GM20431 (cell line): Measurements from ENCODE around the gene APOL6.

Source experiments
- in situ Hi-C: fragments of 300-500 bp; cut with MseI, MboI; formaldehyde crosslinking; loops from one replicate; pipeline ENCODE4 v1.15.0; 2020; ENCODE audit warnings: low sequenced_read_pairs; ENCODE audit not compliant: unreplicated experiment

The APOL6 gene, protein sequence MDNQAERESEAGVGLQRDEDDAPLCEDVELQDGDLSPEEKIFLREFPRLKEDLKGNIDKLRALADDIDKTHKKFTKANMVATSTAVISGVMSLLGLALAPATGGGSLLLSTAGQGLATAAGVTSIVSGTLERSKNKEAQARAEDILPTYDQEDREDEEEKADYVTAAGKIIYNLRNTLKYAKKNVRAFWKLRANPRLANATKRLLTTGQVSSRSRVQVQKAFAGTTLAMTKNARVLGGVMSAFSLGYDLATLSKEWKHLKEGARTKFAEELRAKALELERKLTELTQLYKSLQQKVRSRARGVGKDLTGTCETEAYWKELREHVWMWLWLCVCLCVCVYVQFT

GRCh38 chr22:35648066-35649025, at the start of gene APOL6:
APOL6 (plus strand) TSS chr22:35648446; CDS start chr22:35656426, 7,980 bp downstream.
- in situ Hi-C loops = no loop called here

DNA sequence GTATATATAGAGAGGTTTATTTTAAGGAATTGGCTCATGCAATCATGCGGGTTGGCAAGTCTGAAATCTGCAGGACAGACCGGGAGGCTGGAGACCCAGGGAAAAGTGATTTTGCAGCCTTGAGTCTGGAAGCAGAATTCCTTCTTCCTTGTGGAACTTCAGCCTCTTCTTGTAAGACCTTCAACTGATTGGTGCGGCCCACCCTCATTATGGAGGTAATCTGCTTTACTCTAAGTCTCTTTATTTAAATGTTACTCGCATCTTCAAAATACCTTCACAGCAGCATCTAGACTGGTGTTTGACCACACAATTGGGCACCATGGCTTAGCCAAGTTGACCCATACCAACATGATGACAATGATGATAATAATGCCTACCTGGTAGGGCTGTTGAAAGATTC, 48.9 kb upstream of the APOL6 start:
- in situ Hi-C loops = no loop called here

- in situ Hi-C loops = loop anchor here (25.0 kb wide), 1 partner anchor 537 kb away; no protein-coding TSS in a partner anchor
Measured at GRCh38 chr22:35600476-35600875, 47.8 kb upstream of the APOL6 start.

DNA sequence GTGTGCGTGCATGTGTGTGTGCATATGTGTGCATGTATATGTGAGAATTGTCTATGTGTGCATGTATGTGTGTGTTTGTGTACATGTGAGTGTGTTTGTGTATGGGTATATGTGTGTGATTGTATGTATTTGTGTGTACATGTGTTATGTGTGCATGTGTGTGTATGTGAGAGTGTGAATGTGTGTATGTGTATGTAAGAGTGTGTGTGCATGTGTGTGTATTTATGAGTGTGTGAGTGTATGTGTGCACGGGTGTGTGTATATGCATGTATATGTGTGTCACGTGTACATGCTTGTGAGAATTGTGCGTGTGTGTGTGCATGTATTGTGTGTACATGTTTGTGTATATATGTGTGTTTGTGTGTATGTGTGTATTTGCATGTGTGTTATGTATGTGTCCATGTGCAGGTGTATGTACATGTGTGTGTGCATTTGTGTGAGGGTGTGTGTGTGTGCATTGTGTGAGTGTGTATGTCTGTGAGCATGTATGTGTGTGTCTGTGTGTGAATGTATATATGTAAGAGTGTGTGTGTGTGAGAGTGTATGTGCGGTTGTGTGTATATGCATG, 47.1 kb upstream of the APOL6 start:
- in situ Hi-C loops = loop anchor here (25.0 kb wide), 1 partner anchor 536 kb away; no protein-coding TSS in a partner anchor

DNA sequence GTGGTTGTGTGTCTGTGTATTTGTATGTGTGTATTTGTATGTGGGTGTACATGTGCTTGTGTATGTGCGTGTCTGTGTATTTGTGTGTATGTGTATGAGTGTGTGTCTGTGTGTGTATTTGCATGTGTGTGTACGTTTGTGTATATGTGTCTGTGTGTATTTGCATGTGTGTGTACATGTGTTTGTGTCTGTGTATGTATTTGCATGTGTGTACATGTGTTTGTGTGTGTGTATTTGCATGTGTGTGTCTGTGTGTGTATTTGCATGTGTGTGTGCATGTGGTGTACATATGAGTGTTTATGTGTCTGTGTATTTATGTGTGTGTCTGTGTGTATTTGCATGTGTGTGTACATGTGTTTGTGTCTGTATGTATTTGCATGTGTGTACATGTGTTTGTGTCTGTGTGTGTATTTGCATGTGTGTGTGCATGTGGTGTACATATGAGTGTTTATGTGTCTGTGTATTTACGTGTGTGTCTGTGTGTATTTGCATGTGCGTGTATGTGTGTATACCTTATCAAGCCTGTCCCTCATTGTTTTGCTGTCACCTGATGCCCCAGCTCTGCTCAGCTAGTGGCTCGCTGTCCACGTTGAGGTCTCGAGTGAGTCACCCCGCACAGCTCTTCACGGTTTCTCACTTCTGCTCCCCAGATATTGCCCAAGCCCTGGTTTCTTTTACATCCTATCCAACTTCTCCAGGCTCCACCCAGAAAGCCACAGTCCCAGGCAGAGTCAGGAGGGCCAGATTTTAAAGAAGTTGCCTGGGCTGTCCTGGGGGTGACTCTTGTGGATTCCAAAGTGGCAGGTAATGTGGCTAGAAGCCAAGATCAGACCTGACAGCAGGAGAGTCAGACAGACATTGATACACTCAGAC, 46.3 kb upstream of the APOL6 start:
- in situ Hi-C loops = loop anchor here (25.0 kb wide), 1 partner anchor 535 kb away; no protein-coding TSS in a partner anchor

GRCh38 chr22:35604621-35605368, 43.5 kb upstream of the APOL6 start:
- in situ Hi-C loops = loop anchor here (25.0 kb wide), 1 partner anchor 533 kb away; no protein-coding TSS in a partner anchor

- in situ Hi-C loops = loop anchor here (25.0 kb wide), 1 partner anchor 532 kb away; no protein-coding TSS in a partner anchor
Measured at GRCh38 chr22:35605369-35605680, 42.9 kb upstream of the APOL6 start.

GRCh38 chr22:35605851-35606481, 42.3 kb upstream of the APOL6 start:
- in situ Hi-C loops = loop anchor here (25.0 kb wide), 1 partner anchor 531 kb away; no protein-coding TSS in a partner anchor

GRCh38 chr22:35606916-35607315, 41.3 kb upstream of the APOL6 start:
- in situ Hi-C loops = loop anchor here (25.0 kb wide), 1 partner anchor 530 kb away; no protein-coding TSS in a partner anchor

GRCh38 chr22:35608088-35608487, 40.2 kb upstream of the APOL6 start:
- in situ Hi-C loops = loop anchor here (25.0 kb wide), 1 partner anchor 529 kb away; no protein-coding TSS in a partner anchor

DNA sequence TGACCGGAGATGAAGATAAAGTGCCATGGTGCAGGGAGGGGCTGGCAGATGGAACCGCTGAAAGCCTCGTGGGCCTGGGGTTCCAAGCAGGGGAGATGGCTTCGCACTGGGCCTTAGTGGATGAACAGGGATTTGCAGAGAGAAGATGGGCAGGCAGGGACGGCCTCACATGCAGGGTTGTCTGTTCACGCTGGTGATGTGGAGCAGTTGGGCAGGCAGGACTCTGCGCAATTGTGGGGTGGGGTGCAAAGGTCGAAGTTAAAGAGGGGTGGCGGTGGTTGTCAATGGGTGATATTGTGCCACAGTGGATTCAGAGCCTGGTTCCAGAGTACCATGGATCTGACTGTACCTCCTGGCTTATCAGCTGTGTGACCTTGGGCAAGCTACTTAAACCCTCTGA, 39.0 kb upstream of the APOL6 start:
- in situ Hi-C loops = loop anchor here (25.0 kb wide), 1 partner anchor 528 kb away; no protein-coding TSS in a partner anchor

- in situ Hi-C loops = loop anchor here (25.0 kb wide), 1 partner anchor 528 kb away; no protein-coding TSS in a partner anchor
Measured at GRCh38 chr22:35609761-35610160, 38.5 kb upstream of the APOL6 start.

DNA sequence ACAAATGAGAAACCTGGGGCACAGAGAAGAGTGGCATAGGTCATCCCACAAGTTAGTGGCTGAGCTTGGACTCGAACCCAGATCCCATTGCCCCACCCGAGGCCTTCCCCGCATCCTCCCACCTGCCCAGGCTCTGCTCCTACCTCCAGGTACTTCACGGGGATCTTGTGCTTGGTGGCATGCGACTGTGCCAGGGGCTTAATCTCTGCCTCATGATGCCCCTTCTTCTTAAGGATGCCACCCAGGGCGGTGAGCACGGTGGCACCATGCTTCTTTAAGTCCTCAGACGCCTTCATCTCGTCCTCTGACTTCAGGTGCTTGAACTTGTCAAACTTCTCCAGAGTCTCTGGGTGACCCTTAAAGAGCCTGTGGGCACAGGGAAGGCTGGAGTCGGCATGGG, 37.5 kb upstream of the APOL6 start:
- in situ Hi-C loops = loop anchor here (25.0 kb wide), 1 partner anchor 527 kb away; no protein-coding TSS in a partner anchor

DNA sequence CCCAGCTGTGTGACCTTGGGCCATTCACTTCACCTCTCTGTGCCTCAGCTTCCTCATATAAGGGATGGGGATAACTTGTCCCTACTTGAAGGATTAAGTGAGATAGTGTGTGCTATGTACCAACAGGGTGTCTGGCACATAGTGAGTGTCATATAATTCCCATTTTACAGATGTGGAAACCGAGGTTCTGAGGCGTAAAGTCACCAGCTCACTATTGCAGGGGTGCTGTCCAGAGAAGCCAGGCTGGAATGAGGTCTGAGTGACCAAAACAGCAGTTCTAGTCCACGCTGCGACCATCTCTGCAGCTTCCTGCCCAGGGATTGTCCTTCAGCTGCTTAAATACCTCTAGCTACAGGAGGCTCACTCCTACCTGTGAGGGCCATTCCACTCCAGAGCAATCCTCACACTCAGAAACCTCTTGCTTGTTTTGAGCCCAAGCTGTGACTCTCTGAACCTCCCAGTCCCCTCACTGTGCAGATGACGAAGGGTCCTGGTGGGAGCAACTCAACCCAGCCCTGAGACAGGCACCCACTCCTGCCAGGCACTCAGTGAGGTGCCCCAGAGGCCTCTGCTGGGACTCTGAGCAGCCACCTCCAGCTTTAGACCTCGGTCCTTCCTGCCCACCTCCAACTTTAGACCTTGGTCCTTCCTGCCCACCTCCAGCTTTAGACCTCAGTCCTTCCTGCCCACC, 36.9 kb upstream of the APOL6 start:
- in situ Hi-C loops = loop anchor here (25.0 kb wide), 1 partner anchor 526 kb away; no protein-coding TSS in a partner anchor

DNA sequence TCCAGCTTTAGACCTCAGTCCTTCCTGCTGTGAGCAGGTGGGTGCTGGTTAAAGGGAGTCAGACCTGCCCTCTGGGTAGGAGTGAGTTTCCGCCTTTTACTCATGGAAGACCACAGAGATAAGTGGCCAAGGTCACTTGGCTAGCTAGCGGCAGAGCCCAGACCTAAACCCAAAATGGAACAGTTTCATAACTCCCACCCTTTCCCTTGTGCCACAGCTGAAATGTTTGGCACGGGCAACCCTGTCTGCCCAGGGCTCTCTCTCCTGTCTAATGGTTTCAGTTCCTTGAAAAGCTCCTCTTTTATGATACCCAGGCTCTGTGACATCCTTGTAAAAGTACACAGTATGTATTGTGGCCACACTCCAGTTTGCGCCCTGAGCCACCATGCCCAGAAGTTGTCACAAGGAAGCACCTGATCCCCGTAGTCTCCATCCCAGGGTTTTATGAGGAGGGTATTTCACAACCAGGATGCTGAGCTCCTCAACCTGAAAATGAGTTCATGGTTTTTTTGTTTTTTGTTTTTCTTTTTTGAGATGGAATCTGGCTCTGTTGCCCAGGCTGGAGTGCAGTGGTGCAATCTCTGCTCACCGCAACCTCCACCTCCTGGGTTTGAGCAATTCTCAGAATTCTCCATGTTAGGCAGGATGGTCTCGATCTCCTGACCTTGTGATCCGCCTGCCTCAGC, 36.2 kb upstream of the APOL6 start:
- in situ Hi-C loops = loop anchor here (25.0 kb wide), 1 partner anchor 525 kb away; no protein-coding TSS in a partner anchor

GRCh38 chr22:35612903-35613302, 35.3 kb upstream of the APOL6 start:
- in situ Hi-C loops = loop anchor here (25.0 kb wide), 1 partner anchor 524 kb away; no protein-coding TSS in a partner anchor

GRCh38 chr22:35614404-35614803, 33.8 kb upstream of the APOL6 start:
- in situ Hi-C loops = loop anchor here (25.0 kb wide), 1 partner anchor 523 kb away; no protein-coding TSS in a partner anchor
